H9 (cell line): ENCODE measurements around the gene SLC9A4. TPM values are rescaled to one million over a fixed set of nuclear protein-coding genes. Genes with fewer than 3 reads are reported as not detected.

Source experiments
- DNase-seq: peaks from one replicate; pipeline ENCODE4 v3.0.0-alpha.2; 2017
- H2AFZ ChIP-seq: one replicate; pipeline ENCODE4 v1.6.1; 2013; ENCODE audit warnings: mild to moderate bottlenecking, low read length, control low read depth, moderate library complexity
- H2AK5ac ChIP-seq: 2 replicates; pipeline ENCODE4 v1.6.1; 2013; ENCODE audit warnings: low read length, control low read depth, mixed read lengths; ENCODE audit not compliant: insufficient read length
- H2BK120ac ChIP-seq: one replicate; pipeline ENCODE4 v1.6.1; 2013; ENCODE audit warnings: low read depth, mild to moderate bottlenecking, low read length, control low read depth, inconsistent platforms; ENCODE audit not compliant: poor library complexity, severe bottlenecking
- H2BK12ac ChIP-seq: 2 replicates; pipeline ENCODE4 v1.6.1; 2013; ENCODE audit warnings: low read length, control low read depth, mixed read lengths, low read depth; ENCODE audit not compliant: insufficient read length
- H2BK15ac ChIP-seq: 2 replicates; pipeline ENCODE4 v1.6.1; 2013; ENCODE audit warnings: low read depth, low read length, control low read depth
- H2BK20ac ChIP-seq: one replicate; pipeline ENCODE4 v1.6.1; 2013; ENCODE audit warnings: low read depth, mild to moderate bottlenecking, low read length, control low read depth, inconsistent platforms; ENCODE audit not compliant: poor library complexity, severe bottlenecking
- H2BK5ac ChIP-seq: 2 replicates; pipeline ENCODE4 v1.6.1; 2013; ENCODE audit warnings: low read length, control low read depth, mixed read lengths; ENCODE audit not compliant: insufficient read length
- H3K14ac ChIP-seq: 2 replicates; pipeline ENCODE4 v1.6.1; 2013; ENCODE audit warnings: low read length, control low read depth; ENCODE audit not compliant: insufficient read depth
- H3K18ac ChIP-seq: 2 replicates; pipeline ENCODE4 v1.6.1; 2013; ENCODE audit warnings: low read depth, mild to moderate bottlenecking, mixed read lengths, low read length, control low read depth; ENCODE audit not compliant: insufficient read length
- H3K23ac ChIP-seq: 2 replicates; pipeline ENCODE4 v1.6.1; 2013; ENCODE audit warnings: low read length, control low read depth, mixed read lengths, low read depth; ENCODE audit not compliant: insufficient read length
- H3K23me2 ChIP-seq: 2 replicates; pipeline ENCODE4 v1.6.1; 2013; ENCODE audit warnings: low read depth, mild to moderate bottlenecking, mixed read lengths, low read length, control low read depth; ENCODE audit not compliant: insufficient read length, poor library complexity, severe bottlenecking
- H3K27ac ChIP-seq: 2 replicates; pipeline ENCODE4 v1.5.1; 2013; ENCODE audit warnings: low read length, control low read depth, mixed read lengths, low read depth; ENCODE audit not compliant: insufficient read length
- H3K27me3 ChIP-seq: 2 replicates; pipeline ENCODE4 v1.6.1; 2013; ENCODE audit warnings: low read length, control low read depth, inconsistent platforms; ENCODE audit not compliant: insufficient read depth
- H3K4ac ChIP-seq: 2 replicates; pipeline ENCODE4 v1.6.1; 2013; ENCODE audit warnings: low read depth, mild to moderate bottlenecking, control low read depth, inconsistent platforms, low read length, moderate library complexity
- H3K4me1 ChIP-seq: 2 replicates; pipeline ENCODE4 v1.6.1; 2013; ENCODE audit warnings: low read length, control low read depth, inconsistent platforms; ENCODE audit not compliant: insufficient read depth
- H3K4me2 ChIP-seq: 2 replicates; pipeline ENCODE4 v1.6.1; 2013; ENCODE audit warnings: low read length, control low read depth, mixed read lengths; ENCODE audit not compliant: insufficient read length, insufficient read depth
- H3K56ac ChIP-seq: 2 replicates; pipeline ENCODE4 v1.6.1; 2013; ENCODE audit warnings: low read depth, mild to moderate bottlenecking, mixed read lengths, low read length, control low read depth; ENCODE audit not compliant: insufficient read length
- H3K79me1 ChIP-seq: 2 replicates; pipeline ENCODE4 v1.6.1; 2013; ENCODE audit warnings: low read depth, mild to moderate bottlenecking, moderate library complexity, low read length, control low read depth, inconsistent platforms; ENCODE audit not compliant: insufficient read depth, poor library complexity, severe bottlenecking
- H3K79me2 ChIP-seq: 2 replicates; pipeline ENCODE4 v1.6.1; 2013; ENCODE audit warnings: low read length, control low read depth, inconsistent platforms; ENCODE audit not compliant: insufficient read depth
- H3K9ac ChIP-seq: 2 replicates; pipeline ENCODE4 v1.6.1; 2013; ENCODE audit warnings: low read length, control low read depth, mixed read lengths; ENCODE audit not compliant: insufficient read length; ENCODE audit errors: extremely low read depth
- H3K9me3 ChIP-seq: one replicate; pipeline ENCODE4 v1.6.1; 2013; ENCODE audit warnings: low read depth, low read length, inconsistent platforms; ENCODE audit not compliant: control insufficient read depth
- H3T11ph ChIP-seq: one replicate; pipeline ENCODE4 v1.6.1; 2013; ENCODE audit warnings: mild to moderate bottlenecking, low read length, control low read depth, inconsistent platforms
- H4K20me1 ChIP-seq: one replicate; pipeline ENCODE4 v1.6.1; 2013; ENCODE audit not compliant: control insufficient read depth, insufficient read length, insufficient read depth
- H4K5ac ChIP-seq: 2 replicates; pipeline ENCODE4 v1.6.1; 2013; ENCODE audit warnings: low read depth, mild to moderate bottlenecking, mixed read lengths, low read length, control low read depth; ENCODE audit not compliant: insufficient read length
- H4K8ac ChIP-seq: replicated peaks from 2 replicates; pipeline ENCODE4 v1.6.1; 2013; ENCODE audit warnings: low read length, control low read depth, mixed read lengths, low read depth; ENCODE audit not compliant: insufficient read length
- H4K91ac ChIP-seq: 2 replicates; pipeline ENCODE4 v1.6.1; 2013; ENCODE audit warnings: low read depth, mild to moderate bottlenecking, moderate library complexity, mixed read lengths, low read length, control low read depth; ENCODE audit not compliant: insufficient read length
- H3K27ac Mint-ChIP-seq, 3 experiments: 2 replicates in 2 of 3; 3 replicates in 1 of 3; pipeline ENCODE4 v1.8.0; 2020 to 2021; ENCODE audit warnings: mixed read lengths in 3 of 3, mild to moderate bottlenecking in 1 of 3, moderate library complexity in 1 of 3
- H3K27me3 Mint-ChIP-seq: 2 replicates; pipeline ENCODE4 v1.8.0; 2021; ENCODE audit warnings: low read depth, mild to moderate bottlenecking, moderate library complexity, mixed read lengths
- H3K36me3 Mint-ChIP-seq, 3 experiments: 2 replicates in 2 of 3; 3 replicates in 1 of 3; pipeline ENCODE4 v1.8.0; 2020 to 2021; ENCODE audit warnings: low read depth in 3 of 3, mixed read lengths in 3 of 3; ENCODE audit not compliant: insufficient read depth in 1 of 3
- H3K4me1 Mint-ChIP-seq, 2 experiments: 2 replicates each; pipeline ENCODE4 v1.8.0; 2020; ENCODE audit warnings: mixed read lengths in 2 of 2
- H3K4me3 Mint-ChIP-seq, 2 experiments: 2 replicates in 1 of 2; 3 replicates in 1 of 2; pipeline ENCODE4 v1.8.0; 2020 to 2021; ENCODE audit warnings: mild to moderate bottlenecking in 2 of 2, mixed read lengths in 2 of 2, moderate library complexity in 1 of 2
- H3K9me3 Mint-ChIP-seq, 2 experiments: 2 replicates in 1 of 2; 3 replicates in 1 of 2; pipeline ENCODE4 v1.8.0; 2020; ENCODE audit warnings: mild to moderate bottlenecking in 2 of 2, mixed read lengths in 2 of 2, moderate library complexity in 1 of 2
- CTCF ChIP-seq: fragments of 200-600 bp; sonication (generic); conservative IDR thresholded peaks from 3 replicates; pipeline ENCODE4 v1.8.0; 2021; ENCODE audit warnings: antibody characterized with exemption, mild to moderate bottlenecking
- WGBS: extraction: QIAGEN DNeasy Blood & Tissue Kit; methylation state at CpG from one replicate; pipeline ENCODE4 v1.1.7; 2013; ENCODE audit warnings: missing lambda C conversion rate, low lambda C conversion rate, mixed read lengths; ENCODE audit not compliant: insufficient read length; ENCODE audit errors: extremely low coverage; 5-methylcytosine and 5-hydroxymethylcytosine counted together
- total RNA-seq: library from RNA; stranded (reverse); gene quantifications from 2 replicates; pipeline ENCODE4 v1.2.1, GENCODE V29; 2021

The SLC9A4 gene
- total RNA-seq, 1 experiment from 2014 or later: not detected

DNA sequence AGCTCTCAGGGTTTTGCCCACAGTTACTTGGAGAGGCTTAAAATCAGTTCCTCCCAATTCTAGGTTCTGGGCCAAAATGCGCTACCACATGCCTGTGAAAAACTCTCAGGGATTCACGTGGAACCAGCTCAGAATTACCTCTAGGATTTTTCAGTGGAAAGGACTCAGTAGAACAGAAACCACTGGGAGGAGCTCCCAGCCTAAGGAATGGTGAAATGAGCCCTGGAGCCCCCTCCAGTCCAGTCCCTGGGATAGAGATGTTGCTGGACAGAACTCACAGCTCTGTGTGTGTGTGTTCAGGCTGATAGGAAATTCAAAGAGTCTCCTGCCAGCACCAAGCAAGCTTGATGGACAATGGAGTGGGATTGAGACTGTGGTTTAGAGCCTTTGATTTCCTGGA, 21.1 kb upstream of the SLC9A4 start:
- no peak overlapping the region for H3K4me2 ChIP-seq
- no peak overlapping the region for H2BK20ac ChIP-seq
- H3K4me3 Mint-ChIP-seq: no peak overlapping the region
- H3K56ac ChIP-seq: no peak overlapping the region
- no peak overlapping the region for H3K9ac ChIP-seq
- H4K8ac ChIP-seq: no peak overlapping the region
- H3K27ac Mint-ChIP-seq: no peak overlapping the region
- no peak overlapping the region for H3K18ac ChIP-seq
- H2BK12ac ChIP-seq: no peak overlapping the region
- H3T11ph ChIP-seq: no peak overlapping the region
- no peaks in the 10 kb centered on the region for H3K36me3 Mint-ChIP-seq
- no peaks in the 10 kb centered on the region for H4K20me1 ChIP-seq
- H3K4me1 Mint-ChIP-seq: no peaks in the 10 kb centered on the region
- no peak overlapping the region for H2AFZ ChIP-seq
- no peak overlapping the region for H3K14ac ChIP-seq
- no peaks in the 10 kb centered on the region for H3K27me3 ChIP-seq
- H3K23ac ChIP-seq: no peak overlapping the region
- DNase-seq: no peak
- no peak overlapping the region for H3K4ac ChIP-seq
- TF ChIP-seq CTCF: peak; percentile 21; the same call in 2 of the 3 replicates
- H3K79me2 ChIP-seq: no peaks in the 10 kb centered on the region
- no peaks in the 10 kb centered on the region for H3K4me1 ChIP-seq
- no peaks in the 10 kb centered on the region for H3K23me2 ChIP-seq
- H2BK5ac ChIP-seq: no peak overlapping the region
- no CpG with 5 or more reads among the region's 2 CpGs for WGBS
- no peaks in the 10 kb centered on the region for H3K9me3 ChIP-seq
- no peak overlapping the region for H4K91ac ChIP-seq
- H2AK5ac ChIP-seq: no peak overlapping the region
- H3K79me1 ChIP-seq: no peaks in the 10 kb centered on the region
- peaks cover 0 to 4% of the 10 kb centered on the region in 2 experiments; a peak in 1 of 5 replicates for H3K9me3 Mint-ChIP-seq
- no peak overlapping the region for H2BK15ac ChIP-seq
- no peak overlapping the region for H2BK120ac ChIP-seq
- H3K27me3 Mint-ChIP-seq: peaks cover 4% of the 10 kb centered on the region; the same call in 1 of the 2 replicates
- no peak overlapping the region for H3K27ac ChIP-seq
- H4K5ac ChIP-seq: no peak overlapping the region
